IMR-90 (cell line): ENCODE measurements around the gene DYRK1A. TPM values are rescaled to one million over a fixed set of nuclear protein-coding genes. Genes with fewer than 3 reads are reported as not detected.
A peak's percentile ranks its signal among the peaks of the same experiment; 100 is the strongest.

Experiments used
- ATAC-seq: fragments of 200-7000 bp; cut with Tn5 transposase; 2 replicates; pipeline ENCODE4 v1.9.1; 2020; ENCODE audit warnings: low read depth, mild to moderate bottlenecking, moderate library complexity
- BruUV-seq: library from RNA; stranded (reverse); fragments of 400-500 nt; replicated peaks from 2 replicates; lab custom pipeline; 2021; lab: Mats Ljungman, UMichigan
- CTCF ChIA-PET: fragments of 300-600 bp; formaldehyde crosslinking; extraction: SDS; loops from one replicate; lab custom pipeline; 2021; ENCODE audit warnings: antibody characterized with exemption; lab: Yijun Ruan, JAX
- POLR2A ChIA-PET: fragments of 300-600 bp; sonication (Branson Sonifier 250); formaldehyde crosslinking; loops from one replicate; lab custom pipeline; 2022; ENCODE audit warnings: antibody characterized with exemption; ENCODE audit not compliant: unreplicated experiment; lab: Charles Lee
- DNase-seq: peaks from one replicate; pipeline ENCODE4 v3.0.0; 2013
- H2AFZ ChIP-seq: replicated peaks from 2 replicates; pipeline ENCODE3; 2013; ENCODE audit warnings: low read length, mild to moderate bottlenecking; ENCODE audit not compliant: poor library complexity
- H2AK5ac ChIP-seq: 2 replicates; pipeline ENCODE4 v1.6.1; 2013; ENCODE audit warnings: low read depth, low read length, inconsistent platforms
- H2AK9ac ChIP-seq: replicated peaks from 2 replicates; pipeline ENCODE3; 2013; ENCODE audit warnings: mild to moderate bottlenecking, low read depth, low read length, moderate library complexity; ENCODE audit not compliant: poor library complexity
- H2BK120ac ChIP-seq: 2 replicates; pipeline ENCODE4 v1.6.1; 2013; ENCODE audit warnings: low read depth, low read length, inconsistent platforms
- H2BK15ac ChIP-seq: 3 replicates; pipeline ENCODE4 v1.6.1; 2013; ENCODE audit warnings: low read depth, low read length, inconsistent platforms
- H2BK20ac ChIP-seq: 2 replicates; pipeline ENCODE4 v1.6.1; 2013; ENCODE audit warnings: low read depth, mild to moderate bottlenecking, inconsistent platforms, low read length, moderate library complexity
- H2BK5ac ChIP-seq: 2 replicates; pipeline ENCODE4 v1.6.1; 2013; ENCODE audit warnings: mild to moderate bottlenecking, low read depth, low read length, inconsistent platforms; ENCODE audit not compliant: poor library complexity, severe bottlenecking
- H3K14ac ChIP-seq: replicated peaks from 2 replicates; pipeline ENCODE4 v1.6.1; 2013; ENCODE audit warnings: low read depth, low read length, inconsistent platforms
- H3K18ac ChIP-seq: 2 replicates; pipeline ENCODE4 v1.6.1; 2013; ENCODE audit warnings: low read depth, low read length, control low read depth
- H3K23ac ChIP-seq: 2 replicates; pipeline ENCODE4 v1.6.1; 2013; ENCODE audit warnings: low read depth, low read length, inconsistent platforms
- H3K27ac ChIP-seq: 2 replicates; pipeline ENCODE4 v1.5.1; 2013; ENCODE audit warnings: mild to moderate bottlenecking, control low read depth, low read length; ENCODE audit not compliant: insufficient read depth
- H3K27me3 ChIP-seq: 2 replicates; pipeline ENCODE4 v1.6.1; 2013; ENCODE audit warnings: low read length; ENCODE audit not compliant: control insufficient read depth, insufficient read depth
- H3K36me3 ChIP-seq: 2 replicates; pipeline ENCODE4 v1.6.1; 2013; ENCODE audit warnings: low read length, mixed read lengths; ENCODE audit not compliant: control insufficient read depth, insufficient read depth
- H3K4ac ChIP-seq: 2 replicates; pipeline ENCODE4 v1.6.1; 2013; ENCODE audit warnings: low read depth, low read length, inconsistent platforms
- H3K4me1 ChIP-seq: 2 replicates; pipeline ENCODE4 v1.6.1; 2013; ENCODE audit warnings: low read length, mixed read lengths; ENCODE audit not compliant: control insufficient read depth, insufficient read depth
- H3K4me2 ChIP-seq: 2 replicates; pipeline ENCODE4 v1.6.1; 2013; ENCODE audit warnings: low read depth, mild to moderate bottlenecking, control low read depth, low read length, moderate library complexity
- H3K4me3 ChIP-seq: 2 replicates; pipeline ENCODE4 v1.5.1; 2013; ENCODE audit warnings: low read depth, mild to moderate bottlenecking, control low read depth, low read length, moderate library complexity; ENCODE audit not compliant: insufficient read depth
- H3K56ac ChIP-seq: 2 replicates; pipeline ENCODE4 v1.6.1; 2013; ENCODE audit warnings: low read length, inconsistent platforms; ENCODE audit not compliant: insufficient read depth; ENCODE audit errors: extremely low read depth
- H3K79me1 ChIP-seq, 2 experiments: 2 replicates each; pipeline ENCODE4 v1.6.1; 2013; ENCODE audit warnings: low read length in 2 of 2, inconsistent platforms in 1 of 2, low read depth in 1 of 2
- H3K9ac ChIP-seq: 2 replicates; pipeline ENCODE4 v1.6.1; 2013; ENCODE audit warnings: low read depth, low read length, control low read depth
- H3K9me1 ChIP-seq: 2 replicates; pipeline ENCODE4 v1.6.1; 2013; ENCODE audit warnings: low read length, inconsistent platforms; ENCODE audit not compliant: insufficient read depth
- H3K9me3 ChIP-seq: 2 replicates; pipeline ENCODE4 v1.6.1; 2013; ENCODE audit warnings: low read length; ENCODE audit not compliant: control insufficient read depth, insufficient read depth
- H4K20me1 ChIP-seq: 2 replicates; pipeline ENCODE4 v1.6.1; 2013; ENCODE audit warnings: low read length, inconsistent platforms; ENCODE audit not compliant: insufficient read depth
- H4K5ac ChIP-seq: 2 replicates; pipeline ENCODE4 v1.6.1; 2013; ENCODE audit warnings: mild to moderate bottlenecking, low read depth, low read length, control low read depth
- H4K8ac ChIP-seq, 2 experiments: 2 replicates each; pipeline ENCODE4 v1.6.1; 2013; ENCODE audit warnings: low read depth in 2 of 2, low read length in 2 of 2, control low read depth in 1 of 2, inconsistent platforms in 1 of 2
- H4K91ac ChIP-seq: 2 replicates; pipeline ENCODE4 v1.6.1; 2013; ENCODE audit warnings: low read depth, low read length, inconsistent platforms; ENCODE audit not compliant: insufficient read depth
- FOS ChIP-seq: fragments of 150-350 bp; IDR thresholded peaks from 2 replicates; pipeline ENCODE4 v1.6.1; 2016; ENCODE audit warnings: low read depth, low read length
- WGBS, 2 experiments: methylation state at CpG; one replicate each; pipeline versions ENCODE4 v1.1.5 to v1.1.7; 2013; ENCODE audit warnings: missing lambda C conversion rate in 2 of 2; ENCODE audit not compliant: insufficient read length in 1 of 2; ENCODE audit errors: extremely low coverage in 2 of 2; 5-methylcytosine and 5-hydroxymethylcytosine counted together
- dilution Hi-C: fragments of 300-500 bp; cut with HindIII; formaldehyde crosslinking; loops from one replicate; pipeline ENCODE4 v1.14.3; 2018; ENCODE audit warnings: low sequenced_read_pairs; ENCODE audit not compliant: unreplicated experiment
- in situ Hi-C: fragments of 300-500 bp; cut with MboI; formaldehyde crosslinking; loops from 3 replicates; pipeline ENCODE4 v1.14.3; 2019; ENCODE audit warnings: low sequenced_read_pairs, inconsistent platforms, mixed read lengths
- intact Hi-C: fragments of 100-400 bp; cut with micrococcal nuclease; formaldehyde crosslinking; loops from 2 replicates; pipeline ENCODE4 v1.10.0; 2022
- polyA plus RNA-seq, 3 experiments: library from polyadenylated mRNA; depleted of rRNA; stranded (reverse); fragments of >200 nt; gene quantifications; 2 replicates each; pipeline ENCODE4 v1.2.3, GENCODE V29; 2012; ENCODE audit warnings: low replicate concordance in 1 of 3
- total RNA-seq: library from RNA; depleted of rRNA; stranded (reverse); fragments of >200 nt; gene quantifications from 2 replicates; pipeline ENCODE4 v1.2.3, GENCODE V29; 2012
- TF ChIP-seq, protein P1 (sequence below): fragments of 150-350 bp; IDR thresholded peaks from 2 replicates; pipeline ENCODE4 v1.6.1; 2017; ENCODE audit warnings: mild to moderate bottlenecking, antibody characterized with exemption, low read length, low read depth

The DYRK1A gene
- total and polyA plus RNA-seq, 2 of the 4 experiments (the other 2 are of a cell fraction) = 18.6 to 50.5 TPM

- Histone ChIP-seq H4K91ac (no peak overlapping the region), H2AK5ac (no peak overlapping the region), H4K20me1 (peaks cover 39% of the 10 kb centered on the region), H2BK20ac (no peak overlapping the region), H3K27me3 (no peaks in the 10 kb centered on the region), H3K4me2 (no peak overlapping the region), H3K18ac (no peak overlapping the region), H2BK15ac (no peak overlapping the region), H4K8ac (no peak overlapping the region), H3K27ac (no peak overlapping the region), H2BK5ac (no peak overlapping the region), H3K79me1 (peaks cover 30 to 52% of the 10 kb centered on the region in 2 experiments), H3K36me3 (peaks cover 8% of the 10 kb centered on the region; the same call in 1 of the 2 replicates), H3K14ac (no peak overlapping the region), H2BK120ac (no peak overlapping the region), H2AK9ac (no peak overlapping the region), H3K9me3 (no peaks in the 10 kb centered on the region; the same call in 1 of the 2 replicates), H2AFZ (no peak overlapping the region), H3K23ac (0 out of 2 replicates have a peak overlapping the region, but pooled peaks have one; percentile 31), H3K4me3 (no peak overlapping the region), H3K56ac (no peak overlapping the region), H3K4me1 (peaks cover 4% of the 10 kb centered on the region), H3K9ac (no peak overlapping the region), H4K5ac (no peak overlapping the region; the same call in 1 of the 2 replicates), H3K4ac (no peak overlapping the region), H3K9me1 (peaks cover 17% of the 10 kb centered on the region)
- CTCF ChIA-PET = interaction anchor here (0.6 kb wide), 1 partner anchor 96 kb away, joined by 4 read pairs; no protein-coding TSS in a partner anchor
- BruUV-seq = no TSS peak
- POLR2A ChIA-PET = no interaction called here
- in situ Hi-C loops (no loop called here), intact Hi-C loops (no loop called here), dilution Hi-C loops (no loop called here)
- TF ChIP-seq FOS = no peak
- TF ChIP-seq, protein P1, sequence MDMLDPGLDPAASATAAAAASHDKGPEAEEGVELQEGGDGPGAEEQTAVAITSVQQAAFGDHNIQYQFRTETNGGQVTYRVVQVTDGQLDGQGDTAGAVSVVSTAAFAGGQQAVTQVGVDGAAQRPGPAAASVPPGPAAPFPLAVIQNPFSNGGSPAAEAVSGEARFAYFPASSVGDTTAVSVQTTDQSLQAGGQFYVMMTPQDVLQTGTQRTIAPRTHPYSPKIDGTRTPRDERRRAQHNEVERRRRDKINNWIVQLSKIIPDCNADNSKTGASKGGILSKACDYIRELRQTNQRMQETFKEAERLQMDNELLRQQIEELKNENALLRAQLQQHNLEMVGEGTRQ = no peak
- DNase-seq = no peak
- no peak for ATAC-seq
- WGBS, 2 experiments = no CpG with 5 or more reads among the region's 4 CpGs
Measured at GRCh38 chr21:37431243-37431642, 64.7 kb downstream of the DYRK1A start.
